RWPE2 (cell line): ENCODE results near the gene CDH4.

Experiments
- ATAC-seq: fragments of 200-7000 bp; cut with Tn5 transposase; 3 replicates; pipeline ENCODE4 v1.9.1; 2021; ENCODE audit warnings: low read depth
- DNase-seq: peaks from one replicate; pipeline ENCODE4 v3.0.0-alpha.2; 2020; ENCODE audit warnings: low spot score
- H3K27ac ChIP-seq: fragments of 450-650 bp; 2 replicates; pipeline ENCODE4 v1.5.1; 2017; ENCODE audit warnings: mild to moderate bottlenecking; ENCODE audit not compliant: poor library complexity, severe bottlenecking
- H3K27me3 ChIP-seq: fragments of 250-450 bp; sonication (Bioruptor Pico); 2 replicates; pipeline ENCODE4 v1.5.1; 2021; ENCODE audit warnings: mild to moderate bottlenecking, moderate library complexity; ENCODE audit not compliant: insufficient read depth, poor library complexity, severe bottlenecking
- H3K36me3 ChIP-seq: fragments of 250-450 bp; sonication (Bioruptor Pico); 2 replicates; pipeline ENCODE4 v1.5.1; 2020; ENCODE audit warnings: low read depth, mild to moderate bottlenecking, moderate library complexity
- H3K4me1 ChIP-seq: fragments of 250-450 bp; sonication (Bioruptor Pico); 2 replicates; pipeline ENCODE4 v1.5.1; 2021; ENCODE audit warnings: mild to moderate bottlenecking, moderate library complexity; ENCODE audit not compliant: insufficient read depth, poor library complexity, severe bottlenecking
- H3K4me3 ChIP-seq: fragments of 250-450 bp; sonication (Bioruptor Pico); 2 replicates; pipeline ENCODE4 v1.5.1; 2021; ENCODE audit warnings: mild to moderate bottlenecking, moderate library complexity; ENCODE audit not compliant: severe bottlenecking
- H3K9me3 ChIP-seq: fragments of 250-450 bp; sonication (Bioruptor Pico); 2 replicates; pipeline ENCODE4 v1.5.1; 2021; ENCODE audit warnings: mild to moderate bottlenecking, moderate library complexity; ENCODE audit not compliant: severe bottlenecking
- CTCF ChIP-seq: fragments of 450-650 bp; IDR thresholded peaks from one replicate; pipeline ENCODE4 v1.5.1; 2017; ENCODE audit warnings: mild to moderate bottlenecking, moderate library complexity; ENCODE audit not compliant: poor library complexity, severe bottlenecking

CDH4 gene

GRCh38 chr20:61636531-61637116 lies 384.6 kb downstream of the CDH4 start:
- Histone ChIP-seq H3K27me3 (no peaks in the 10 kb centered on the region), H3K4me1 (peaks cover 17% of the 10 kb centered on the region), H3K27ac (no peak overlapping the region), H3K4me3 (no peak overlapping the region), H3K36me3 (no peaks in the 10 kb centered on the region), H3K9me3 (no peaks in the 10 kb centered on the region)
- ATAC-seq (no peak), DNase-seq (no peak)
- no peak for TF ChIP-seq CTCF

- no peaks in the 10 kb centered on the region for H3K27me3 ChIP-seq
- H3K27ac ChIP-seq = peak overlapping the region; percentile 11
- TF ChIP-seq CTCF = peak; percentile 79
- H3K4me3 ChIP-seq = no peak overlapping the region
- no peaks in the 10 kb centered on the region for H3K36me3 ChIP-seq
- H3K4me1 ChIP-seq = peaks cover 17% of the 10 kb centered on the region
- ATAC-seq = peak; percentile 76
- H3K9me3 ChIP-seq = no peaks in the 10 kb centered on the region
- no peak for DNase-seq
Measured at GRCh38 chr20:61638802-61639585, 386.9 kb downstream of the CDH4 start.

GRCh38 chr20:61640131-61640870 lies 388.2 kb downstream of the CDH4 start:
- ATAC-seq = peak; percentile 54
- Histone ChIP-seq H3K27me3 (no peaks in the 10 kb centered on the region), H3K36me3 (no peaks in the 10 kb centered on the region), H3K4me1 (peaks cover 17% of the 10 kb centered on the region), H3K9me3 (no peaks in the 10 kb centered on the region), H3K27ac (peak overlapping the region; percentile 11), H3K4me3 (no peak overlapping the region)
- no peak for DNase-seq
- TF ChIP-seq CTCF = no peak

GRCh38 chr20:61640871-61641245 lies 388.8 kb downstream of the CDH4 start:
- Histone ChIP-seq H3K27ac (no peak overlapping the region), H3K36me3 (no peaks in the 10 kb centered on the region), H3K27me3 (no peaks in the 10 kb centered on the region), H3K4me1 (peaks cover 17% of the 10 kb centered on the region), H3K9me3 (no peaks in the 10 kb centered on the region), H3K4me3 (no peak overlapping the region)
- no peak for TF ChIP-seq CTCF
- DNase-seq = no peak
- no peak for ATAC-seq
